ENCODE measurements around the gene LENG1.

The LENG1 gene

GRCh38 chr19:54164369-54165068 is 5.0 kb upstream of the LENG1 start:
- DNase-seq (ENCODE audit: low read depth in 2 of 2): peak; percentile 45 to 71

- DNase-seq (ENCODE audit: low read depth in 2 of 2): no peak
These were observed 3.4 kb upstream of the LENG1 start for GRCh38 chr19:54162884-54163283.

DNA sequence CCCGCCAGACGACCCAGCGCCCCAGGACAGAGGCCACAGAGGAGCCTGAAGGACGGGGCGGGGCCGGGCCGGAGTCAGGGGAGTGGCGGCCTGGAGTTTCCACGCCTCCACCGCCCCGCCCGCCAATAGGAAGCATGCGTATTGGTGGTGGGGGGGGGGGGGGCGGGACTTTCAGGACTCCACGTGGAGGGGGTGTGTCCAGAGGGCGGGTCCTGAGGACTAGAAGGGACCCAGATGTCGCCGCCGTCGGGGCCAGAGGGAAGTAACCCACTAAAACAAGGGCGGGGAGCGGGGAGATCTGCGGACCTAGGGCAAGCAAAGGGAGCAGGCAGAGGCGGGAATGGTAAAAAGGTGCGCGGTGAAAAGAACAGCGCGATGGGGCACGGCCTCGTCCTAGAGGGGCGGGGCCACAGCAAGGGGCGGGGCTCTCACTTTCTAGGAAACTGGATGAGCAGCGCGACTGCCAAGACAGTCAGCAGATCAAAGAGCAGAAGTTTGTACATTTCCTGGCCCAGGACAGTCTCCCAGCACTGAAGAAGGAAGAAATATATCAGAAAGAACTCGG is 2.8 kb upstream of the LENG1 start:
- peak; percentile 73 to 77 for DNase-seq (ENCODE audit: low read depth in 2 of 2)

DNA sequence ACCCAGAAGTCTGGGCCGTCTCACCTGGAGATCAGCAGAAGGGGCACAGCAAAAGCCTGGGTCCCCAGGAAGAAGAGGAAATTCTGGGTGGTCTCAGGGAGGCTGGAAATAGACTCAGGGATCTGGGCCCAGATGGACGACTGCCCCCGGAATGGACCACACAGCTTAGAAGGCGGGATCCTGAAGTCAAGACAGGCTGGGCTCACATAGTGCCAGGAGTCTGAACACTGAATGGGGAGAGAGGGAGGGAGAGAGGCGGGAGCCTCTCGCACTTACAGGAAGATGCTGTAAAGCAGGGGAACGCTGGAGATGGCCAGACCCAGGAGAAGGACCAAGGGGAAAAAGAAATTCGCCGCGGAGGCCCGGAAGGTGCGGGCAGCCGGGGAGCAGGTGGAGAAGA is 1.3 kb upstream of the LENG1 start:
- DNase-seq (ENCODE audit: low read depth in 2 of 2): no peak

DNA sequence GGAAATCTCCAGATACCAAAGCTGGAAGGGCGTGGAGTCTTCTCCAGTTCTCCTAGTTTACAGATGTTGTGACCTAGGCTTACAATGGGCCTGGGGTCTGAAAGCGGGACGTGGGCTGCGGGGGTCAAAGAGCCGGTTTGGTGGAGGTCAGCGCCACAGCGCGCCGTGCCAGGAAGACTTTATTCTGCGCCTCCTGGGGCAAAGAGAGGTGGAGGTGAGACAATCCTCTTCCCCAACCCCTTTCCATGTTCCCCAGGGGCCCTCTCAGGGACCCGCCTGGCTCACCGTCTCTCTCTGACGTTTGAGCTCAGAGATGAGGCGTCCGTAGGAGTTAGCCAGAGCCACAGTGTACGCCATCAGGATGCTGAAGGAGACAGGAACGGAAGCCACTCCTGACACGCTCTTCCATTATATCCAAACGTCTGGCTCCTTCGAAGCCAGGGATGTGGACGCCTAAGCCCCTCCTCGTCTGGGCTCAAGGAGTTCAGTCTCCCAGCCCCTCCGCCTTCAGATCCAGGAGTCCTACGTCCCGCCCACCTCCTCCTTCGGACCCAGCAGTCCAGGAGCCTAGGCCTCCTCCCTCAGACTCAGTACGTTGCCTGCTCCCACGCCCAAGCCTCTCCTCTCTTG is 776 bp upstream of the LENG1 start:
- no peak for DNase-seq (ENCODE audit: low read depth in 2 of 2)

DNA sequence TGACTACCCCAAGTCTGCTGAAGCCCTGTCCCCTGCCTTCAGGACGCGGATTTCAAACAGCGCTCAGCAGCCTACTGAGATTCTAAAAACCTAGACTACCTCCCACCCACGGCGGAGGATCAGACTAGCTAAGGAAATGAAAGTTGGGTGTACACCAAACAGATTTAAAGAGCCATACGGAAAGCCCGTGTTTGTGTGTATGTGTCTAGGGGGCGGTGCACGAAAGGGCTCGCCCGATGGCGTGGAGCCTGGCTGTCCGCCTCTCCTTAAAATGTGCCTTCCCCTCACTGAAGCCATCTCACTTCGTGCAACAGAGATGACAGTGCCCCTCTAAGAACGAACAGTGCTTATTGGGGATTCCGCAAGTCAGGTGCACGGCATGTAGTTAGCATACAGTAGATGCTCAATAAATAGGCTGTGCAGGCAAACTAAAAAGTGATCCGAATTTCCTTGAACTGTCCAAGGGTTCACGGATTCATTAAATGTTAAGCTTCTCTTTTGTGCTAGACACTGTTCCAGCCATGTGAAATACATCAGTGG is 639 bp downstream of the LENG1 start:
- DNase-seq (ENCODE audit: low read depth in 2 of 2): no peak

DNA sequence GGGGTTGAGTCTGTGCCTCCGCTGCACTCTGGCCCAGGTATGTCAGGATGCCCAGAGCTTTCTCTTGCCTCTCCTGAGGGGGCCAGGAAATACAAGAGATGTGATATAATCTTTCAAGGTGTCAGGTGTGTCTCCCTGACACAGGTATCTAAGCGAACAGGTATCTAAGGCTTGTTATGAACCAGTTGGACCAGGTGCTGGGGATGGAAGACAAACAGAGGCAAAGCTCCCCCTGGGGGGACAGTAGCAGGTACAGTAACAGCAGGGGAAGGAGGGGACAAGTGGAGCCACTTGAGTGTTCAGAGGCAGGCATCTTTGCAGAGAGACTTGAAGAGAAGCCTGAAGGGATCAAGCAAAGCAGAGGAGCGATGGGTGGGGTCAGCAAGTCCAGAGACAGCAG is 2.6 kb downstream of the LENG1 start:
- DNase-seq (ENCODE audit: low read depth in 2 of 2): no peak

GRCh38 chr19:54156490-54156889 is 3.0 kb downstream of the LENG1 start:
- no peak for DNase-seq (ENCODE audit: low read depth in 2 of 2)

DNA sequence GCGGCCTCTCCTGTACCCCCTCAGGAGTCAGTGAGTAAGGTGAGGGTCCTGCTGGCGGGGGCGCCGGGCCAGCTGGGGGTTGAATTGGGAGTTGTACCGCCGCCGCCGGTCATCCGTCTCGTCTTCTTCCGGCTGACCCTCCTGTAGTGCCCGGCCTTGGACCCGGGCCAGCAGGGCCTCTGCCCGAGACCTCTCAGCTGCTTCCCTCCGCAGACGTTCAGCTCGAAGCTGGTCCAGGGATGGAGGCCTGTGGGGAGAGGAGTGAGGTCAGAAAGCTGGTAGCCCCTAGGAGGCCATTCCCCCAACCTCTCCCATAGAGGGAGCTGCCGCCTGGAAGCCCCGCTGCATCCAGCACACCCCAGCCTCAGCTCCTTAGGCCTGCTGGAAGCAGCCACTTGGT is 3.8 kb downstream of the LENG1 start:
- no peak for DNase-seq (ENCODE audit: low read depth in 2 of 2)

DNA sequence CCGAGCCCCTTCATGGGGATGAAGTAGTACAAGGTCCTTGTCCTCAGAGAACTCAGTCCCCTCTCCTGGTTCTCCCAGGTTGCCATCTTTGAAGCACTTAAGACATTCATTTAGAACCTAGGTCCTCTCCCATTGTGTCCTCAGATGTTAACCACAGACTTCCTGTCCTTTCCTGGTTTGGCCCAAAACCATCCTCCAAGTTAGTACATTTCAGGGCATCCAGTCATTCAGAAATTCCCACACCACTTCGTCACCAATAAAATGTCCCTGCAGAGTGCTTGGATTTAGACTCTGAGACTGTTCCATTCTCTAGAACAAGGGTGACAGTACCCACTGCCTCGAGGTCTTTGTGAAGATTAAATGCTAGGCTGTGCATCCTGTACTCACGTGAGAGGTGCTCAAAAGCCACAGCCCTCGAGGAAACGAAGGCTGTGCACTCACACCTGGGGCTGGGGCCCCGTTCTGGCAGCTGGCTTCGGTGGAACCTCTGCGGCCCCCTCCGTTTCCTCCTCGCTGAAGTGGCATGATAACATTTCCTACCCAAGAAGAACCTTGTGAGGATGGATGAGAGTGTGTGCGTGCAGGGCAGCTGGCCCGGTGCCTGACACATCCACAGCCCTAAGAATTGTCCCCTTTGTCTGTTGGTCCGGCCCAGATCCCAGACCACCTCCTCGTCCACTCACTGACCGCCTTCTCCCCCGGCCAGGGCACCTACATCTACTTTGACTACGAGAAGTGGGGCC is 4.7 kb downstream of the LENG1 start:
- no peak for DNase-seq (ENCODE audit: low read depth in 2 of 2)

GRCh38 chr19:54153731-54154326 is 5.7 kb downstream of the LENG1 start:
- DNase-seq (ENCODE audit: low read depth in 2 of 2): no peak

DNA sequence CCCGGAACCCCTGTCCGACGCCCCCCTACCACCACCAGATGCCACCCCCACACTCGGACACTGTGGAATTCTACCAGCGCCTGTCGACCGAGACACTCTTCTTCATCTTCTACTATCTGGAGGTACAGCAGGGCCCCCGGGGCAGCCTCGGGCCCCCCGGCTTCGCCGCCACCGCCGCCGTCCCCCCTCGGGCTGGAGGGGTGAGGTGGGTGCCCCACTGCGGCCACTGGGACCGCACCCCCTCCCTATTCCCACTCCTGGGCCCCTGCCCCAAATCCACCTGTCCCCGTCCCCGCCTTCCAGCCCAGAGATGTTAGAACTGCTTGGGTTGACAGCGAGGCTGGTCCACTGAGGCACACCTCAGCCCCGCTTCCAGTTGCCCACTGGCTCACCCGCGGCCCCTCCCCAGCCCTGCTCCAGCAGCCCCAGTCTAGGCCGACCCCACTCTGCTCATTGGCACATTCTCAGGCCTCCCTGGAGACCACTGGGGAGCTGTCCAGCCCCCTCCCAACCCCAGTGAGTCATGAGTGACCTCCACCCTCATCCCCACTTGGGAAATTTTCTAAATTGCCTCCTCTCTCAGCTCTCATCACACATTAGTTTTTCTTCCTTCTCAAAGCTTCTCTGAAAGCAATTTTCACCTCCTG is 6.5 kb downstream of the LENG1 start:
- DNase-seq (ENCODE audit: low read depth in 2 of 2): no peak

GRCh38 chr19:54152267-54152666 is 7.3 kb downstream of the LENG1 start:
- no peak for DNase-seq (ENCODE audit: low read depth in 2 of 2)

- DNase-seq (ENCODE audit: low read depth in 2 of 2): no peak
These were observed 8.0 kb downstream of the LENG1 start for GRCh38 chr19:54151362-54152035.

GRCh38 chr19:54149021-54149812 is 10.3 kb downstream of the LENG1 start:
- DNase-seq (ENCODE audit: low read depth in 2 of 2): no peak

GRCh38 chr19:54148158-54148557 is 11.4 kb downstream of the LENG1 start:
- DNase-seq (ENCODE audit: low read depth in 2 of 2): no peak

DNA sequence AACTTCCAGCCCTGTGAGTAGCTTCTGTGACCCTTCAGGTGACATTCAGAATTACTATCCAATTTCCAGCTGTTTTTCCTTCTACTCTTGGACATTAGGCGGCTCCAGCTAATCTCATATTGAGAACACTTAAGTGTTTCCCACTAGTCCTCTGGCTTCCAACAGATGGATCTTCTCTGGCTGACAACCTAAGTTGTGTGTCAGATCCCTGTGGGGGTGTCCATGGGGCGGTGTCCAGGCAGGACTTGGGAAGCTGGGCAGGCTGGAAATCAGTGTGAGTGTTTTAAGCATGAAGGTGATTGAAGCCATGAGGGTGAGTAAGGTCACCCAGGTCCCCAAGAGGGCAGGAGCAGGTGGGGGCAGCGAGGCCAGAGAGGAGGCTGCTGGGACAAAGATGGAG is 11.8 kb downstream of the LENG1 start:
- DNase-seq (ENCODE audit: low read depth in 2 of 2): no peak

DNA sequence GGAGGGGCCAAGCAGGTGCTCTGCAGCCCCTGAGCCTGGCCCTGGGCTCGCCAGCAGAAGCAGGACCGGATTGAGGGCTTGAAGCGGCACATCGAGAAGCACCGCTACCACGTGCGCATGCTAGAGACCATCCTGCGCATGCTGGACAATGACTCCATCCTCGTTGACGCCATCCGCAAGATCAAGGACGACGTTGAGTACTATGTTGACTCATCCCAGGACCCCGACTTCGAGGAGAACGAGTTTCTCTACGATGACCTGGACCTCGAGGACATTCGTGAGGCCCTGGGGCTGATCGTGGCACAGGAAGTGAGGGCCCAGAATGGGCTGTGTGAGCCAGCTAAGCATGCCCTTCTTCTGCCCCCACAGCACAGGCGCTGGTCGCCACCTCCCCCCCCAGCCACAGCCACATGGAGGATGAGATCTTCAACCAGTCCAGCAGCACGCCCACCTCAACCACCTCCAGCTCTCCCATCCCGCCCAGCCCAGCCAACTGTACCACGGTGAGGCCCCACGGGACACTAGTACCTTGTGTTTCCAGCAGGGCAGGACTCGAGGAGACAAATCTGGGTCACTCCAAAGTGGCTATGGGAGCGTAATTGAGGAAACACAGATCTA is 13.9 kb downstream of the LENG1 start:
- no peak for DNase-seq (ENCODE audit: low read depth in 2 of 2)

DNA sequence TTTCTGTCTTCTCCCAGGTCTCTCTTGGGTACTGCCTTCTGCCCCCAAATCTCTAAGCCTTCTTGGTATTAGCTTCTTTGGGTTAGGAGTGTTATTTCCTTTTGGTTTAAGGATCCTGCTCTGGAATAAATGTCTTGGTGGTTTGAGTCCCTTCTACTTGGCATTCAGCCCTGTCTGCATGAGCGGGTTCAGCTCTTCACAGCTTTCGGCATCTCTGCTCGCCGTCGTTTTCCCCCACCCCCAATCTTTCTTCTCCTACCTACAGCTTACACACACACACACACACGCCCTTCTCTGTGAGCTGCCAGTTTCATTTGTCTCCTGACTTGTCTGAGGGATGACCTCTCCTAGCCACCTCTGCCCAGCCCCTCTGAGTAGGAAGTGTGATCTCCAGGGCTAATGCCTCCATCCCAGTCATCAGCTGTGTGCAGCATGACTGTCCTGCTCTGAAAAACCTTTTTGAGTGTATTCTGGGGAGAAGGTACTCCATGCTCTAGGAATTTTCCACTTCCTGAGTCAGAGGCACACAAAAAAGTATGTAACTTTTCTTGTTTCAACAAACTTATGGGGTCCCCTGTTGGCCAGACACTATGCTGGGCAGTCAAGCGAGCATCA is 17.2 kb downstream of the LENG1 start:
- DNase-seq (ENCODE audit: low read depth in 2 of 2): no peak

Measured in stimulated activated CD8-positive, alpha-beta memory T cell treated with anti-CD3 and anti-CD28 coated beads, Interleukin-2, amount 100 ng/mL, for 48 hours (primary cell).